Hepatic stellate cell (primary cell): ENCODE data around the gene ANKS6.

Source experiments
- DNase-seq: peaks from one replicate; pipeline ENCODE4 v3.0.0; 2011; ENCODE audit warnings: low spot score

Gene ANKS6

GRCh38 chr9:98791608-98792490 is 4.5 kb downstream of the ANKS6 start:
- DNase-seq, result no peak

GRCh38 chr9:98790842-98791607 is 5.3 kb downstream of the ANKS6 start:
- peak; percentile 97 for DNase-seq

- no peak for DNase-seq
Observed at GRCh38 chr9:98790134-98790841, 6.1 kb downstream of the ANKS6 start.

- DNase-seq, result no peak
Observed at GRCh38 chr9:98789483-98790133, 6.7 kb downstream of the ANKS6 start.

GRCh38 chr9:98787766-98788335 is 8.5 kb downstream of the ANKS6 start:
- no peak for DNase-seq

- DNase-seq, result no peak
Observed at GRCh38 chr9:98786750-98787510, 9.4 kb downstream of the ANKS6 start.

GRCh38 chr9:98784831-98785806 is 11.2 kb downstream of the ANKS6 start:
- DNase-seq, result no peak

- DNase-seq, result no peak
Observed at GRCh38 chr9:98783518-98784226, 12.7 kb downstream of the ANKS6 start.

GRCh38 chr9:98781588-98782383 is 14.6 kb downstream of the ANKS6 start:
- no peak for DNase-seq

GRCh38 chr9:98780059-98780749 is 16.2 kb downstream of the ANKS6 start:
- no peak for DNase-seq

- no peak for DNase-seq
Observed at GRCh38 chr9:98778711-98779530, 17.4 kb downstream of the ANKS6 start.

GRCh38 chr9:98778251-98778650 is 18.1 kb downstream of the ANKS6 start:
- DNase-seq, result no peak

GRCh38 chr9:98777618-98778017 is 18.7 kb downstream of the ANKS6 start:
- no peak for DNase-seq

GRCh38 chr9:98775831-98776441 is 20.4 kb downstream of the ANKS6 start:
- DNase-seq, result peak; percentile 86

- DNase-seq, result peak; percentile 44
Observed at GRCh38 chr9:98774746-98775145, 21.6 kb downstream of the ANKS6 start.

GRCh38 chr9:98773721-98774120 is 22.6 kb downstream of the ANKS6 start:
- no peak for DNase-seq
